H1 (cell line): Measurements from ENCODE around the gene COA4.

Experiments used
- CBX5 ChIP-seq: fragments of 300-800, 300-1000 bp; sonication (generic); IDR thresholded peaks from 2 replicates; pipeline ENCODE4 v1.7.1; 2016; ENCODE audit warnings: antibody characterized with exemption, low read length, low read depth
- CBX8 ChIP-seq: fragments of 300-800, 300-1000 bp; sonication (generic); IDR thresholded peaks from 2 replicates; pipeline ENCODE4 v1.7.1; 2016; ENCODE audit warnings: low read depth, low read length, borderline replicate concordance
- EZH2 ChIP-seq: fragments of 200-600 bp; sonication (generic); IDR thresholded peaks from 2 replicates; pipeline ENCODE4 v1.7.1; 2012; ENCODE audit warnings: low read depth, mild to moderate bottlenecking, moderate library complexity, low read length, inconsistent platforms; ENCODE audit not compliant: severe bottlenecking
- JUN ChIP-seq: IDR thresholded peaks from 2 replicates; pipeline ENCODE4 v1.6.1; 2011; ENCODE audit warnings: low read depth, mild to moderate bottlenecking, improper control_type of control experiment, low read length
- POLR2A ChIP-seq, 2 experiments: IDR thresholded peaks; 1 replicate in 1 of 2; 2 replicates in 1 of 2; pipeline ENCODE4 v1.6.1; 2011; ENCODE audit warnings: low read depth in 2 of 2, low read length in 2 of 2, mild to moderate bottlenecking in 2 of 2; ENCODE audit errors: control extremely low read depth in 1 of 2
- RFX5 ChIP-seq: IDR thresholded peaks from 2 replicates; pipeline ENCODE4 v1.6.1; 2011; ENCODE audit warnings: low read depth, low read length, improper control_type of control experiment, borderline replicate concordance
- RXRA ChIP-seq: IDR thresholded peaks from 2 replicates; pipeline ENCODE4 v1.6.1; 2011; ENCODE audit warnings: low read depth, mild to moderate bottlenecking, low read length, moderate library complexity; ENCODE audit not compliant: insufficient read depth
- SUZ12 ChIP-seq: fragments of 200-600 bp; sonication (generic); IDR thresholded peaks from 2 replicates; pipeline ENCODE4 v1.6.1; 2012; ENCODE audit warnings: mild to moderate bottlenecking, inconsistent platforms, low read length, moderate library complexity, mixed read lengths
- TBP ChIP-seq: IDR thresholded peaks from 2 replicates; pipeline ENCODE4 v1.6.1; 2011; ENCODE audit warnings: low read depth, low read length, improper control_type of control experiment
- TF ChIP-seq, protein P1 (sequence below), 3 experiments: IDR thresholded peaks; 1 replicate in 2 of 3; 2 replicates in 1 of 3; pipeline versions ENCODE4 v1.5.1 to v1.6.1; 2011; ENCODE audit warnings: low read length in 3 of 3, mild to moderate bottlenecking in 3 of 3, inconsistent platforms in 2 of 3, low read depth in 1 of 3, moderate library complexity in 1 of 3; ENCODE audit not compliant: insufficient read depth in 1 of 3; ENCODE audit errors: control extremely low read depth in 1 of 3

DNA sequence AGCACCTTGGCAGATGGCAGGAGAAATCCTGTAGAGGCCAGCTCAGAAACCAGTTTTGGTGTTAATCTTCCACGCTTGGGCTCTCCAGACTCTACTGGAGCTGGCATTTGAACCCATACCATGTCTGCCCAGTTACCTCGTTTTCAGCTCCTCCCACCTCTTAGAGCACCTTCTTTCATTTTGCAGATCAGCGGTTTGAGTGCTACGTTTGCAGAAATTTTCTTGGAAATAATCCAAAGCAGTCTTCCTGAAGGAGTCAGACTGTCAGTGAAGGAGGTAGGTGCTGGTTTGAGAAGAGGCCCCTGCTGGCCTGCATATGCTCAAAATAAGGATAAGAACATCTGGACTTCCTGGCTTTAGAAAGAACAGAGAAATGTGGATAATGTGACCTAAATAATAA is 13.7 kb downstream of the COA4 start:
- TF ChIP-seq, protein P1, sequence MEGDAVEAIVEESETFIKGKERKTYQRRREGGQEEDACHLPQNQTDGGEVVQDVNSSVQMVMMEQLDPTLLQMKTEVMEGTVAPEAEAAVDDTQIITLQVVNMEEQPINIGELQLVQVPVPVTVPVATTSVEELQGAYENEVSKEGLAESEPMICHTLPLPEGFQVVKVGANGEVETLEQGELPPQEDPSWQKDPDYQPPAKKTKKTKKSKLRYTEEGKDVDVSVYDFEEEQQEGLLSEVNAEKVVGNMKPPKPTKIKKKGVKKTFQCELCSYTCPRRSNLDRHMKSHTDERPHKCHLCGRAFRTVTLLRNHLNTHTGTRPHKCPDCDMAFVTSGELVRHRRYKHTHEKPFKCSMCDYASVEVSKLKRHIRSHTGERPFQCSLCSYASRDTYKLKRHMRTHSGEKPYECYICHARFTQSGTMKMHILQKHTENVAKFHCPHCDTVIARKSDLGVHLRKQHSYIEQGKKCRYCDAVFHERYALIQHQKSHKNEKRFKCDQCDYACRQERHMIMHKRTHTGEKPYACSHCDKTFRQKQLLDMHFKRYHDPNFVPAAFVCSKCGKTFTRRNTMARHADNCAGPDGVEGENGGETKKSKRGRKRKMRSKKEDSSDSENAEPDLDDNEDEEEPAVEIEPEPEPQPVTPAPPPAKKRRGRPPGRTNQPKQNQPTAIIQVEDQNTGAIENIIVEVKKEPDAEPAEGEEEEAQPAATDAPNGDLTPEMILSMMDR (IDR thresholded peaks at IDR 0.05; ENCODE audit: control extremely low read depth in 1 of 3, insufficient read depth in 1 of 3, low read depth in 1 of 3, low read length in 3 of 3), result no peak
- TF ChIP-seq POLR2A (IDR thresholded peaks at IDR 0.05; ENCODE audit: control extremely low read depth in 1 of 2, low read depth in 2 of 2, low read length in 2 of 2) (no peak), SUZ12 (no peak), TBP (no peak), EZH2 (no peak), JUN (no peak), CBX8 (no peak), RXRA (no peak), CBX5 (no peak), RFX5 (no peak)
